Endothelial cell of umbilical vein (primary cell): Measurements from ENCODE around the gene AGK. TPM values are rescaled to one million over a fixed set of nuclear protein-coding genes. Genes with fewer than 3 reads are reported as not detected.

Experiments
- BruUV-seq: library from RNA; stranded (reverse); fragments of 400-500 nt; replicated peaks from 2 replicates; lab custom pipeline; 2021; lab: Mats Ljungman, UMichigan
- CTCF ChIA-PET: fragments of 300-600, 350-600 bp; sonication (Branson Sonifier 250); formaldehyde crosslinking; loops from one replicate; lab custom pipeline; 2021; ENCODE audit warnings: antibody characterized with exemption, inconsistent platforms; lab: Charles Lee
- POLR2A ChIA-PET: fragments of 300-600, 350-600 bp; sonication (Branson Sonifier 250); formaldehyde crosslinking; loops from one replicate; lab custom pipeline; 2021; ENCODE audit warnings: antibody characterized with exemption, inconsistent platforms; lab: Charles Lee
- DNase-seq: peaks from one replicate; pipeline ENCODE4 v3.0.0-alpha.2; 2011; ENCODE audit warnings: low read depth, low spot score
- FAIRE-seq: peaks from 2 replicates; lab custom pipeline; 2011; peaks lifted over from hg19 to GRCh38; lab: Jason Lieb, UNC
- H2AFZ ChIP-seq: 2 replicates; pipeline ENCODE4 v1.6.0; 2012; ENCODE audit warnings: low read depth, low read length, control low read depth, inconsistent platforms
- H3K27ac ChIP-seq: 2 replicates; pipeline ENCODE4 v1.5.1; 2011; ENCODE audit warnings: low read depth, mild to moderate bottlenecking, control low read depth, low read length, moderate library complexity; ENCODE audit not compliant: insufficient read depth
- H3K27me3 ChIP-seq, 2 experiments: 2 replicates each; pipeline versions ENCODE4 v1.6.0 to v1.6.1; 2011; ENCODE audit warnings: low read length in 2 of 2, mixed read lengths in 1 of 2; ENCODE audit not compliant: control insufficient read depth in 2 of 2, insufficient read depth in 2 of 2
- H3K36me3 ChIP-seq, 2 experiments: 2 replicates in 1 of 2; 3 replicates in 1 of 2; pipeline ENCODE4 v1.5.1; 2011; ENCODE audit warnings: low read length in 2 of 2, mild to moderate bottlenecking in 1 of 2, moderate library complexity in 1 of 2; ENCODE audit not compliant: control insufficient read depth in 2 of 2, insufficient read depth in 2 of 2; ENCODE audit errors: extremely low read depth in 1 of 2
- H3K4me1 ChIP-seq: 3 replicates; pipeline ENCODE4 v1.5.1; 2011; ENCODE audit warnings: mild to moderate bottlenecking, low read length; ENCODE audit not compliant: control insufficient read depth, insufficient read depth; ENCODE audit errors: extremely low read depth
- H3K4me2 ChIP-seq: 2 replicates; pipeline ENCODE4 v1.6.1; 2011; ENCODE audit warnings: low read length, control low read depth, mixed read lengths; ENCODE audit not compliant: insufficient read depth
- H3K4me3 ChIP-seq, 3 experiments: fragments of 200-600 bp in 1 of 3; sonication (generic), shearing (Covaris generic) in 1 of 3; replicated peaks in 1 of 3; 2 replicates each; pipeline ENCODE4 v1.5.1; 2011 to 2016; ENCODE audit warnings: control low read depth in 3 of 3, low read length in 3 of 3, mild to moderate bottlenecking in 2 of 3, inconsistent platforms in 1 of 3, low read depth in 1 of 3, moderate library complexity in 1 of 3; ENCODE audit not compliant: insufficient read depth in 1 of 3
- H3K79me2 ChIP-seq: 2 replicates; pipeline ENCODE4 v1.6.0; 2012; ENCODE audit warnings: low read length, inconsistent platforms; ENCODE audit not compliant: control insufficient read depth, insufficient read depth
- H3K9ac ChIP-seq: replicated peaks from 2 replicates; pipeline ENCODE3; 2011; ENCODE audit warnings: low read length, control low read depth; ENCODE audit not compliant: insufficient read depth; ENCODE audit errors: extremely low read depth
- H3K9me1 ChIP-seq: replicated peaks from 3 replicates; pipeline ENCODE4 v1.6.0; 2011; ENCODE audit warnings: mild to moderate bottlenecking, low read length; ENCODE audit not compliant: control insufficient read depth, insufficient read depth; ENCODE audit errors: extremely low read depth
- H3K9me3 ChIP-seq: replicated peaks from 2 replicates; pipeline ENCODE4 v1.5.1; 2012; ENCODE audit warnings: low read length, inconsistent platforms; ENCODE audit not compliant: control insufficient read depth, insufficient read depth
- H4K20me1 ChIP-seq: replicated peaks from 2 replicates; pipeline ENCODE3; 2011; ENCODE audit warnings: mild to moderate bottlenecking, low read length; ENCODE audit not compliant: control insufficient read depth, insufficient read depth; ENCODE audit errors: extremely low read depth
- CTCF ChIP-seq, 2 donors: IDR thresholded peaks; 1 replicate in 1 of 2; 2 replicates in 1 of 2; pipeline ENCODE4 v1.5.1; 2011; ENCODE audit warnings: low read length in 2 of 2, mild to moderate bottlenecking in 2 of 2, moderate library complexity in 2 of 2, control low read depth in 1 of 2, inconsistent platforms in 1 of 2, low read depth in 1 of 2; ENCODE audit not compliant: insufficient read depth in 1 of 2; ENCODE audit errors: extremely low read depth in 1 of 2
- EZH2 ChIP-seq: IDR thresholded peaks from 2 replicates; pipeline ENCODE4 v1.6.1; 2012; ENCODE audit warnings: borderline replicate concordance, low read depth, mild to moderate bottlenecking, moderate library complexity, low read length, inconsistent platforms; ENCODE audit not compliant: severe bottlenecking
- FOS ChIP-seq: IDR thresholded peaks from 2 replicates; pipeline ENCODE4 v1.6.1; 2011; ENCODE audit warnings: mild to moderate bottlenecking, low read length, moderate library complexity, borderline replicate concordance; ENCODE audit not compliant: insufficient read depth
- GATA2 ChIP-seq: IDR thresholded peaks from 2 replicates; pipeline ENCODE4 v1.7.0; 2011; ENCODE audit warnings: low read depth, mild to moderate bottlenecking, moderate library complexity, mixed read lengths, low read length; ENCODE audit not compliant: insufficient read length, insufficient read depth
- JUN ChIP-seq: IDR thresholded peaks from 2 replicates; pipeline ENCODE4 v1.6.1; 2011; ENCODE audit warnings: borderline replicate concordance, low read depth; ENCODE audit not compliant: insufficient read length, insufficient read depth
- MYC ChIP-seq: IDR thresholded peaks from one replicate; pipeline ENCODE4 v1.6.1; 2011; ENCODE audit warnings: mild to moderate bottlenecking, low read depth, low read length
- POLR2A ChIP-seq: IDR thresholded peaks from 2 replicates; pipeline ENCODE4 v1.6.1; 2012; ENCODE audit warnings: low read depth, mild to moderate bottlenecking, control low read depth, low read length
- POLR2AphosphoS5 ChIP-seq: IDR thresholded peaks from 2 replicates; pipeline ENCODE4 v1.6.1; 2012; ENCODE audit warnings: low read depth, mild to moderate bottlenecking, control low read depth, low read length, moderate library complexity; ENCODE audit not compliant: insufficient read depth
- dilution Hi-C: fragments of 300-500 bp; cut with MboI; formaldehyde crosslinking; loops from one replicate; pipeline ENCODE4 v1.15.0; 2019; ENCODE audit warnings: low sequenced_read_pairs; ENCODE audit not compliant: extremely low pct_ligation_motif_present
- intact Hi-C: fragments of 100-400 bp; cut with micrococcal nuclease; formaldehyde crosslinking; loops from one replicate; pipeline ENCODE4 v1.10.0; 2022
- polyA plus RNA-seq, 4 experiments: library from polyadenylated mRNA; depleted of rRNA in 3 of 4; stranded (reverse) in 3 of 4; unstranded in 1 of 4; fragments of >200 nt; gene quantifications; 2 replicates each; pipeline versions ENCODE4 v1.2.1 to v1.2.3, GENCODE V29; 2011 to 2012; ENCODE audit warnings: missing spikeins in 1 of 4
- total RNA-seq: library from RNA; stranded (reverse); gene quantifications from 2 replicates; pipeline ENCODE4 v1.2.3, GENCODE V29; 2021
- TF ChIP-seq, protein P1 (sequence below): IDR thresholded peaks from 2 replicates; pipeline ENCODE4 v1.6.1; 2011; ENCODE audit not compliant: insufficient read depth, insufficient read length

Gene AGK
- total and polyA plus RNA-seq, 2 donors (not counting 3 experiments of a cell fraction or from before 2014, with no cell fraction given), result 23.6 to 34.3 TPM

DNA sequence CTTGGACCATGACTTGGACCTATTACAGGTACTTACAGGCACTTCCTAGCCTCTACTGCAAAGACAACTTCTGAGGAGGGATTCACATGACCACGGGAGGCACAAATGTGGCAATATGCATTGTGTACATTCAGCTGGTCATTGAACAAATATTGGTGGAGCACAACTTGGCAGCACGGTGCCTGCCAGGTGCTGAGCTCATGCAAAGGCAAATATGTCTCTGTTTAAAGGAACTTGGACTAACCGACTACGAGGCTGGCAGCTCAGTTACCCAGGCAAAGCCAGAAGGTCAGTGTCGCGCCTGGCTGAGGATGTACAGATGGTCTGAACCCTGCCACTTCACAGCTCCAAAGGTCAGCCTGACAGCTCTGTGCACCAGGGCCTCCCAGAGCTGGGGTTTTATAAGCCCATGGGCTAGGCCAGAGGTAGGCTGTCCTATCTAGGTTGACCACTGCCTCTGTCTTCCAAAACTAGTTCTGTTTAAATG is 144.6 kb downstream of the AGK start:
- Histone ChIP-seq H3K27ac (no peak overlapping the region), H3K4me1 (peaks cover 3% of the 10 kb centered on the region), H3K79me2 (peaks cover 37% of the 10 kb centered on the region), H4K20me1 (peaks cover 2% of the 10 kb centered on the region), H3K9me3 (no peaks in the 10 kb centered on the region), H3K36me3 (no peaks in the 10 kb centered on the region), H3K4me3 (no peak overlapping the region), H3K27me3 (no peaks in the 10 kb centered on the region), H3K4me2 (no peak overlapping the region), H2AFZ (no peak overlapping the region), H3K9me1 (no peaks in the 10 kb centered on the region), H3K9ac (no peak overlapping the region)
- POLR2A ChIA-PET, result no interaction called here
- FAIRE-seq, result no peak
- dilution Hi-C loops, result no loop called here
- CTCF ChIA-PET, result interaction anchor here (1.8 to 2.3 kb wide), 3 partner anchors 10 to 41 kb away, joined by 7 to 11 read pairs (median 8); no protein-coding TSS in a partner anchor
- no TSS peak for BruUV-seq
- no peak for DNase-seq
- intact Hi-C loops, result no loop called here
- TF ChIP-seq POLR2A (no peak), JUN (no peak)

DNA sequence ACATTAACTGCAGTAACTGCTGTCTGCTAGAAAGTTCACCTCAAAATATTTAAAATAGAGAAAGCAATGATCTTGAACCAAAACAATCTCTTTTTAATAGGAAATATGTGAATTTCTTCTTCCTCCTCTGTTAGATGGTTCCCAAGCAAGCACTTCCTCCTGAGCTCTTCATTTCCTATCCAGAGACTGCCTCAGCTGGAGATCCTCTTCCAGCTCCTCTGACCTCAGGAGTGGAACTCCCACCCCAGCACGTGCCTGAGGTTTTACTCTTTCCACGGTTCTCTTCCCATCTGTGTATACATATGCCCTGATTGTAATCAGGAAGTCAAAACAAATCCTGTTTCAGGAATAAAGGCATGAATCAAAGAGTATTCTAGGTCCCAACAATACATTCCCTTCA is 145.1 kb downstream of the AGK start:
- no peak for TF ChIP-seq POLR2A
- TF ChIP-seq POLR2AphosphoS5, result no peak
- no peak for TF ChIP-seq EZH2
- no peak for TF ChIP-seq CTCF (IDR thresholded peaks at IDR 0.05; ENCODE audit: extremely low read depth in 1 of 2, insufficient read depth in 1 of 2, low read depth in 1 of 2, low read length in 2 of 2)
- TF ChIP-seq, protein P1, sequence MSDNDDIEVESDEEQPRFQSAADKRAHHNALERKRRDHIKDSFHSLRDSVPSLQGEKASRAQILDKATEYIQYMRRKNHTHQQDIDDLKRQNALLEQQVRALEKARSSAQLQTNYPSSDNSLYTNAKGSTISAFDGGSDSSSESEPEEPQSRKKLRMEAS, result no peak
- no peak for TF ChIP-seq FOS
- no peak for TF ChIP-seq GATA2
- TF ChIP-seq MYC, result no peak
- no peak for TF ChIP-seq JUN
- no peak overlapping the region for H3K4me2 ChIP-seq
- DNase-seq, result peak; percentile 31
- ChIA-PET POLR2A (no interaction called here), CTCF (interaction anchor here (1.8 to 2.3 kb wide), 3 partner anchors 10 to 42 kb away, joined by 7 to 11 read pairs (median 8); no protein-coding TSS in a partner anchor)
- H3K27me3 ChIP-seq, result no peaks in the 10 kb centered on the region
- H3K9me1 ChIP-seq, result no peaks in the 10 kb centered on the region
- intact Hi-C loops (no loop called here), dilution Hi-C loops (no loop called here)
- H3K4me1 ChIP-seq, result peaks cover 5% of the 10 kb centered on the region
- H3K9ac ChIP-seq, result no peak overlapping the region
- H3K9me3 ChIP-seq, result no peaks in the 10 kb centered on the region
- no peak overlapping the region for H2AFZ ChIP-seq
- peaks cover 2% of the 10 kb centered on the region for H4K20me1 ChIP-seq
- no TSS peak for BruUV-seq
- no peak overlapping the region for H3K4me3 ChIP-seq
- no peaks in the 10 kb centered on the region for H3K36me3 ChIP-seq
- peaks cover 39% of the 10 kb centered on the region for H3K79me2 ChIP-seq
- no peak overlapping the region for H3K27ac ChIP-seq
- FAIRE-seq, result no peak
